Kidney (tissue), 14 donors: ENCODE results near the gene EDEM1. TPM values are rescaled to one million over a fixed set of nuclear protein-coding genes. Genes with fewer than 3 reads are reported as not detected.

Experiments
- DNase-seq, 5 donors: peaks; one replicate each; pipeline ENCODE4 v3.0.0-alpha.2; 2013 to 2020
- FAIRE-seq: peaks from 2 replicates; lab custom pipeline; 2012; peaks lifted over from hg19 to GRCh38; lab: Jason Lieb, UNC
- H3K27ac ChIP-seq, 2 donors: one replicate each; pipeline ENCODE4 v1.7.0; 2013; ENCODE audit warnings: low read depth in 2 of 2, low read length in 2 of 2, inconsistent platforms in 1 of 2
- H3K27me3 ChIP-seq: one replicate; pipeline ENCODE4 v1.7.1; 2013; ENCODE audit warnings: low read length, inconsistent platforms; ENCODE audit not compliant: control insufficient read depth, insufficient read depth
- H3K36me3 ChIP-seq, 3 donors: one replicate each; pipeline versions ENCODE4 v1.7.0 to v1.7.1; 2013; ENCODE audit warnings: low read length in 3 of 3, control low read depth in 1 of 3, inconsistent platforms in 1 of 3; ENCODE audit not compliant: insufficient read depth in 3 of 3, control insufficient read depth in 2 of 3
- H3K4me1 ChIP-seq, 3 donors: one replicate each; pipeline versions ENCODE4 v1.7.0 to v1.7.1; 2013; ENCODE audit warnings: low read length in 3 of 3, inconsistent platforms in 1 of 3, low read depth in 1 of 3; ENCODE audit not compliant: control insufficient read depth in 2 of 3, insufficient read depth in 2 of 3
- H3K4me3 ChIP-seq, 3 donors: one replicate each; pipeline versions ENCODE4 v1.7.0 to v1.8.1; 2013; ENCODE audit warnings: low read length in 3 of 3, control low read depth in 1 of 3, inconsistent platforms in 1 of 3
- H3K9ac ChIP-seq, 3 donors: one replicate each; pipeline versions ENCODE4 v1.7.0 to v1.7.1; 2013; ENCODE audit warnings: low read length in 3 of 3, control low read depth in 1 of 3, inconsistent platforms in 1 of 3
- H3K9me3 ChIP-seq, 3 donors: one replicate each; pipeline versions ENCODE4 v1.7.0 to v1.7.1; 2013; ENCODE audit warnings: low read length in 3 of 3, control low read depth in 1 of 3, inconsistent platforms in 1 of 3; ENCODE audit not compliant: control insufficient read depth in 2 of 3, insufficient read depth in 1 of 3
- intact Hi-C: fragments of 100-400 bp; cut with DNase I; formaldehyde crosslinking; loops from one replicate; pipeline ENCODE4 v1.11.1; 2022
- polyA plus RNA-seq: library from polyadenylated mRNA; stranded (reverse); fragments of 350-450 nt; fragmentation: Illumina TruSeq; extraction: RNeasy Lipid Tissue Mini Kit (QIAGEN cat#74804); gene quantifications from one replicate; pipeline ENCODE4 v1.2.3, GENCODE V29; 2014; ENCODE audit warnings: low read depth, low replicate concordance; ENCODE audit not compliant: insufficient read depth
- total RNA-seq: library from RNA; stranded (reverse); fragmentation: NEBNext Ultra II Directional; extraction: Animal tissue kit (Norgen Biotek cat#: 25700); gene quantifications from one replicate; pipeline ENCODE4 v1.2.1, GENCODE V29; 2021
- TF ChIP-seq, protein P1 (sequence below): IDR thresholded peaks from 3 replicates; pipeline ENCODE4 v1.5.1; 2012; ENCODE audit warnings: mild to moderate bottlenecking, moderate library complexity, borderline replicate concordance; ENCODE audit not compliant: insufficient read depth; ENCODE audit errors: extremely low read depth
- donor health status: control.
- donor health status: control.
- donor health status: control.
- donor health status: control.
- donor health status: control.
- donor health status: DM: yes; HTN: yes; CAD: no.
- donor health status: Normal renal cell carcinoma (clear cell type).

The EDEM1 gene
- total and polyA plus RNA-seq, 2 donors from 2014 or later, result 5.5 to 47.5 TPM

DNA sequence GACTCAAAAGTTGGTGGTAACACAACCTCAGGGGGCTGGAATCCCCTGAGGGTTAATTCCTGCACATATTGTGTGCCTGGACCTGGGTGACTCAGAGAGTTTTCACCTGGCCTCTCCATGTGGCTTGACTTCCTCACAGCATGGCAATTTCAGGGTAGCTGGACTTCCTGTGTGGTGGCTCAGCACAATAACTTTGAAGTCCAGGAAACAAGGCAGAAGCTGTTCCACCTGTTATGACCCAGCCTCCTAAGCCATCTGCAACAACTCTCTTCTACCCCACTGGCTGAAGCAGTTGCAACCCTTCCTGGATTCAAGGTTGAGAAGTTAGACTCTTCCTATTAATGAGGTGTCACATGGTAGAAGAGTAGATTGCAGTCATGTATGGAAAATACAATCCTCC lies 58.4 kb downstream of the EDEM1 start:
- H3K27me3 ChIP-seq, result no peaks in the 10 kb centered on the region
- H3K27ac ChIP-seq, result no peak overlapping the region
- H3K9me3 ChIP-seq, result peaks cover 0 to 6% (median 6%) of the 10 kb centered on the region in 3 donors
- no peak for DNase-seq
- H3K4me3 ChIP-seq, result no peak overlapping the region
- H3K36me3 ChIP-seq, result no peaks in the 10 kb centered on the region
- TF ChIP-seq, protein P1, sequence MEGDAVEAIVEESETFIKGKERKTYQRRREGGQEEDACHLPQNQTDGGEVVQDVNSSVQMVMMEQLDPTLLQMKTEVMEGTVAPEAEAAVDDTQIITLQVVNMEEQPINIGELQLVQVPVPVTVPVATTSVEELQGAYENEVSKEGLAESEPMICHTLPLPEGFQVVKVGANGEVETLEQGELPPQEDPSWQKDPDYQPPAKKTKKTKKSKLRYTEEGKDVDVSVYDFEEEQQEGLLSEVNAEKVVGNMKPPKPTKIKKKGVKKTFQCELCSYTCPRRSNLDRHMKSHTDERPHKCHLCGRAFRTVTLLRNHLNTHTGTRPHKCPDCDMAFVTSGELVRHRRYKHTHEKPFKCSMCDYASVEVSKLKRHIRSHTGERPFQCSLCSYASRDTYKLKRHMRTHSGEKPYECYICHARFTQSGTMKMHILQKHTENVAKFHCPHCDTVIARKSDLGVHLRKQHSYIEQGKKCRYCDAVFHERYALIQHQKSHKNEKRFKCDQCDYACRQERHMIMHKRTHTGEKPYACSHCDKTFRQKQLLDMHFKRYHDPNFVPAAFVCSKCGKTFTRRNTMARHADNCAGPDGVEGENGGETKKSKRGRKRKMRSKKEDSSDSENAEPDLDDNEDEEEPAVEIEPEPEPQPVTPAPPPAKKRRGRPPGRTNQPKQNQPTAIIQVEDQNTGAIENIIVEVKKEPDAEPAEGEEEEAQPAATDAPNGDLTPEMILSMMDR, result no peak
- intact Hi-C loops, result no loop called here
- H3K4me1 ChIP-seq, result no peaks in the 10 kb centered on the region
- no peak for FAIRE-seq
- no peak overlapping the region for H3K9ac ChIP-seq

DNA sequence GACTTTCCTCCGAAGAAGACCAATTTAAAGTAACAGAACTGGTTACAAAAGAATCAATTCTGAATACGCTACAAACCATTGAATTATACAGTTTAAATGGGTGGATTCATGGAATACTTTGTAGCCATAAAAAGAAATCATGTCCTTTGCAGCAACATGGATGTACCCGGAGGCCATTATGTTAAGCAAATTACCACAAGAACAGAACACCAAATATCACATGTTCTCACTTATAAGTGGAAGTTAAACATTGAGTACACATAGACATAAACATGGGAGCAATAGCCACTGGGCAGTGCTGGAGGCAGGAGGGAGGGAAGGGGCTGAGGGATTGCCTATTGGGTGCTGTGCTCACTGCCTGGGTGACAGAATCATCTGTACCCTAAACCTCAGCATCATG lies 61.3 kb downstream of the EDEM1 start:
- FAIRE-seq (no peak), DNase-seq (no peak)
- Histone ChIP-seq H3K9me3 (peaks cover 0 to 3% (median 1%) of the 10 kb centered on the region in 3 donors), H3K4me1 (no peaks in the 10 kb centered on the region), H3K27ac (no peak overlapping the region), H3K36me3 (no peaks in the 10 kb centered on the region), H3K27me3 (no peaks in the 10 kb centered on the region), H3K9ac (no peak overlapping the region), H3K4me3 (no peak overlapping the region)
- intact Hi-C loops, result no loop called here
- TF ChIP-seq, protein P1, result no peak

DNA sequence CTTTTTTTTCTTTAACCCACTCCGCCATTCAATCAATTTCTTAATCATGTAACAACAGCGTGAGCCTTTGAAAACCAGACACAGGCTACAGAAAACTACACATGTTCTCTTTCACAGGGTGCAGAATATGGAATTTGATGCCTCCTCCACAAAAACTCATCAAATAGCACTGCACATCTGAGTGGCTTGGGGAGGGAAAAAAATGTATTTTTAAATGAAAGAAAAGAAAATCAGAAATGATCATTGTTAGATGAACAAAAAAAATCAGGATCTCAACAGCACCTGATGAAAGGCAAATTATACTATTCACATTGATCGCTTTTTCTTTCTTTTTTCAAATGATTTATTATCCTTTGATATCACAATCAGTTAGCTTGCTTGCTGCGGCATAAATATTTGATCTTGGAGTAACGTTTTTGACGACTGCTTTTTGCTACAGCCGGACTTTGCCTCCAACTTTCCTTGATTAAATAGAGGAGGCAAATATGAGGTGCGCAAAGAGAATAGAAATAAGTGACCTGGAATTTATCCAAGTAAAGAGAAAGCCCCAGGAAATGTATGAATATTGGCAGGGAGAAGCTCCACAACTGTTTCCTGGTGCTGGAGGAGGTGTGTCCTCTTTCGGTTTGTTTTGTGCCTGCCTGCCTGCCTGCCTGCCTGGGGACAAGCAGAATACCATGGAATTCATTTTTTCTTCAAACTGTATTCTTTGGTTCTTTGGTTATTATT lies 63.1 kb downstream of the EDEM1 start:
- no peak for DNase-seq
- peaks cover 0 to 4% (median 0%) of the 10 kb centered on the region in 3 donors for H3K4me1 ChIP-seq
- H3K36me3 ChIP-seq, result no peaks in the 10 kb centered on the region
- TF ChIP-seq, protein P1, result no peak
- no peak for FAIRE-seq
- intact Hi-C loops, result no loop called here
- no peak overlapping the region for H3K9ac ChIP-seq
- no peaks in the 10 kb centered on the region for H3K9me3 ChIP-seq
- no peak overlapping the region for H3K27ac ChIP-seq
- H3K27me3 ChIP-seq, result no peaks in the 10 kb centered on the region
- no peak overlapping the region for H3K4me3 ChIP-seq
